ENCODE results near the gene SDS.

The SDS gene

GRCh38 chr12:113398346-113399290, 5.1 kb downstream of the SDS start:
- no peak for DNase-seq

GRCh38 chr12:113397497-113398197, 6.0 kb downstream of the SDS start:
- DNase-seq, result no peak

GRCh38 chr12:113396828-113397496, 6.7 kb downstream of the SDS start:
- DNase-seq, result no peak

- DNase-seq, result no peak
Observed at GRCh38 chr12:113396200-113396599, 7.5 kb downstream of the SDS start.

GRCh38 chr12:113395119-113395518, 8.6 kb downstream of the SDS start:
- DNase-seq, result no peak

GRCh38 chr12:113393749-113394148, 9.9 kb downstream of the SDS start:
- DNase-seq, result no peak

- no peak for DNase-seq
Observed at GRCh38 chr12:113392988-113393579, 10.6 kb downstream of the SDS start.

GRCh38 chr12:113392520-113392919, 11.2 kb downstream of the SDS start:
- no peak for DNase-seq

- no peak for DNase-seq
Observed at GRCh38 chr12:113391650-113392337, 11.9 kb downstream of the SDS start.

GRCh38 chr12:113391145-113391544, 12.5 kb downstream of the SDS start:
- DNase-seq, result no peak

GRCh38 chr12:113390064-113391043, 13.3 kb downstream of the SDS start:
- no peak for DNase-seq

- DNase-seq, result no peak
Observed at GRCh38 chr12:113388351-113388750, 15.3 kb downstream of the SDS start.

GRCh38 chr12:113387631-113388030, 16.1 kb downstream of the SDS start:
- DNase-seq, result no peak

- DNase-seq, result no peak
Observed at GRCh38 chr12:113386866-113387566, 16.7 kb downstream of the SDS start.

GRCh38 chr12:113385282-113385882, 18.3 kb downstream of the SDS start:
- no peak for DNase-seq

GRCh38 chr12:113384778-113385177, 18.9 kb downstream of the SDS start:
- no peak for DNase-seq

- no peak for DNase-seq
Observed at GRCh38 chr12:113382206-113382605, 21.5 kb downstream of the SDS start.

GRCh38 chr12:113381220-113381619, 22.5 kb downstream of the SDS start:
- DNase-seq, result no peak

- no peak for DNase-seq
Observed at GRCh38 chr12:113378291-113378690, 25.4 kb downstream of the SDS start.

GRCh38 chr12:113374823-113375428, 28.8 kb downstream of the SDS start:
- no peak for DNase-seq

Measured in amniotic stem cell (primary cell).